HG02840 (cell line): Measurements from ENCODE around the gene SHB.

Experiments used
- ATAC-seq: cut with Tn5 transposase; IDR thresholded peaks from one replicate; pipeline ENCODE4 v1.9.1; 2021; ENCODE audit warnings: mild to moderate bottlenecking, moderate library complexity, moderate number of reproducible peaks; ENCODE audit not compliant: unreplicated experiment, low FRiP score

Gene SHB

DNA sequence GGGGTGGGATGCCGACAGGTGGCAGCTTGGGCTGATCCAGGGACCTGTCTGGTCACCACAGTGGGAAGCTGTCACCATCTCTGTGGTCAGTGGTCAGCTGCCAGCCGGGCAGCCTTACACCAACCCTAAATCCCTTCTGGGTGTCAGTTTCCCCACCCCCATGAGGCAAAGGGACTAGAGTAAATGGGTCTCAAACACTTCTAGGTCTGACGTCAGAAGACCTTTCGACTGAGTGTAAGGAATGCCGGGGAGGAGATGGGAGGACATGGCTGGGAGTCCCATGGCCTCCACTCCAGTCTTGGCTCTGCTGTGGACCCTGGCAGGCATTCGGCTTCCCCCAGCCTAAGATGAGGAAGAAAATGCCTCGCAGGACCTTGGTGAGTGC is 124.8 kb downstream of the SHB start:
- ATAC-seq = no peak

DNA sequence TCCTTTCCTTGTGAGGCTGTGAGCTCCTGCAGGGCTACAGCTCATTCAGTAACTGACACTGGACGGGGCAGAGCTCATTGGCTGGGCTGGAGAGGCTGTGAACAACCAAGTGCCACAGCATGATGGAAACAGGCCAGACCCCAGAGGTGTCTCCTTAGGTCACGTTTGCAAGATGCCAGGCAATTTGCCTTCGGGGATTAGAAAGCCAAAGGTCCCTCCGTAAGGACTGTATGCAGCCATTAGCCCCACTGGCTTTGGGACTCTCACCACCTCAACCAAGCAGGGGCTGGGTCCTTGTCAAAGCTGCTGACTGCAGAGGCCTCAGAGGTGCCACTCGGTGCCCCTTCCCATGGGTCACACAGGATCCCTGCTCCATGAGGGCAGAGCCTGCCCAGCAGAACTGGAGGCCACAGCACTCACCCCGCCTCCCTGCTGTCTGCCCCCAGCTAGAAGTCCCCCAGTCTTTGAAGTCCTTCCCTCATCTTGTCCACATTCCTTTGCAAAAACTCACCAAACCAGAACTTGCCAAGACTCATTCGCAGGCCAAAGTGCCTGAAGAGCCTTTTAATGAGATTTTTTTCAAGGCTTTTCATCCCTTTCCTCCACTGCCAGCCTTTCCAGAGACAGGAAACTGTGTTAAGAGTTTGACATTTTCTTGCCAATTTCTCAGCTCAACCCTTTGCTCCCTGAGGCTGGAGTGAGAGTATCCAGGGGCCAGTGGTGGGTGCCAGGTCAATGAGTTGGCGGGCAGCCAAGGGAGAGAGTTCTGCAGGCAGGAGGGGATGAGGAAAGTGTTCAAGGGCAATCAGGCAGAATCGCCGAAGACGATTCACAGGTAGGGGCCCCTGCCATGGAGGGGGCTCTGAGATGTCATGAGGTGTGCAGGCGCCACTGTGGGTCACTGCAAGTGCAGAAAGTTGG is 125.4 kb downstream of the SHB start:
- ATAC-seq = no peak

DNA sequence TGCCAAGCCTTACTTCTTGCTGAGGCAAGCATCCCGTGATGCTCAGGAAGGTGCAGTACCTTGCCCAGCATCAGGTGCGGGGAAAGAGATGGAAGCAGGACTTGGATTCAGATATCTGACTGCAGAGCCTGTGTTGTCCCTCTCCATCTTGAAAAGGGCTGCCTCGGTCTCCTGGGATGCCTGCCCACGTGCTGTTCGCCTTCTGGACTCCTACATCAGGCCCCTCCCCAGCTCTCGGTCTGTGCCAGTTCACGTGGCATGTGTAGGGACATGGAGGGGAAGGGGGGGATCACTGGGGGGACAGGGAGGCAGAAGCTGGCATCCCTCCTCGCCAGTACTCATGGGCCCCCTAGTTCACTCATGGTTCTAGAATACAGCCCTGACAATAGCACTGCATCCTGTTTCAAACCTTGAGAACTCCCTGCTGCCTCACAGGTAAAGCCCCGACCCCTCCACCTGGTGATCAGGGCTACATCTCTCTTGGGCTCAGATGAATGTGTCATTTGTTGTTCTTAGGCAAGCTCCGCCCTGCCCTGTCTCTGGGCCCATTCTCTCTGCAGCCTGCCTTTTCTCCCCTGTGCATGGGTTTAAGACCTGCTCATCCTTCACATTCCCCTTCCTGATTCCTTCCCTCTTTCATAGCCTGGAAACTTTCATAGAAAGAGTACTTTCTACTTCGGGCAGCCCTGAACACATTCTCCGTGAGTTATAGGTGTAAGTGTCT is 126.2 kb downstream of the SHB start:
- no peak for ATAC-seq

DNA sequence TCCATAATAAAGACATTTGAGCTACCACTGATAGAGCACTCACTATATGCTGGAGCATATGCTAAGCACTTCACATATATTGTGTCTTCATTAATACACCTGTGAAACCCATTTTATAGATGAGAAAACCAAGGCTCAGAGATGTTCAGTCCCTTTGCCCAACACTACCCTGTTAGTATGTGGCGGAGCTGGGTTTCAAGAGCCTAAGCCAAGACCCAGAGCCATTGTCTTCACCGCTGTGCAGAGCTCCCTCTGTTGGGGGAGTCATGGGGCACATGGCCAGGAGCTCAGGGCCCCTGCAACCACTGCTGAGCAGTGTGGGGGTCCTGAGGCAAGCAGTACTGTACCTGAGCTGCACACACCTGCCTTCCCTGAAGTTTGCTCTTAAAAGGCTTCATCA is 127.8 kb downstream of the SHB start:
- ATAC-seq = no peak

DNA sequence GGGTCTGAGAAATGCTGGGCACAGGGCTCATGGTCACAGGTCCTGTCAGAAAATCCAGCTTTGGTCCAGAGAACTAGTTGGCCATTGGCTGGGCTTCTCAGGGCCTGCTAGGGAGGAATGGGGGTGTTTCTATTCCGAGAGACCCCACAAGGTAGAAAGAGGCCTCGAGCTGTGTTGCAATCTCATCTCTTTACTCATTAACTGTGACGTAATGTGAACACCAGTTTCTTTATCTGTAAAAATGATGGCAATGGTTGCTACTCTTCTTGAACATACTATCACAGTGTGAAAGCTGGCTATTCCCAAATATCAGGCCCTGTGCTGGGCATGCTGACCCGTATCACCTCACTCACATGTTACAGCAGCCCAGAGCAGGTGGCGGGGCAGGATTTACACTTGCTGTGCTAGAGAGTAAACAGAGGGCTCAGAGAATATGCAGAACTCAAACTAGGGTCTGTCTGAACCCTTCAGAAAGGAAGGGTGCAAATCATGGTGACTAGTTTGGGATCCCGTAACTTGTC is 129.4 kb downstream of the SHB start:
- no peak for ATAC-seq

DNA sequence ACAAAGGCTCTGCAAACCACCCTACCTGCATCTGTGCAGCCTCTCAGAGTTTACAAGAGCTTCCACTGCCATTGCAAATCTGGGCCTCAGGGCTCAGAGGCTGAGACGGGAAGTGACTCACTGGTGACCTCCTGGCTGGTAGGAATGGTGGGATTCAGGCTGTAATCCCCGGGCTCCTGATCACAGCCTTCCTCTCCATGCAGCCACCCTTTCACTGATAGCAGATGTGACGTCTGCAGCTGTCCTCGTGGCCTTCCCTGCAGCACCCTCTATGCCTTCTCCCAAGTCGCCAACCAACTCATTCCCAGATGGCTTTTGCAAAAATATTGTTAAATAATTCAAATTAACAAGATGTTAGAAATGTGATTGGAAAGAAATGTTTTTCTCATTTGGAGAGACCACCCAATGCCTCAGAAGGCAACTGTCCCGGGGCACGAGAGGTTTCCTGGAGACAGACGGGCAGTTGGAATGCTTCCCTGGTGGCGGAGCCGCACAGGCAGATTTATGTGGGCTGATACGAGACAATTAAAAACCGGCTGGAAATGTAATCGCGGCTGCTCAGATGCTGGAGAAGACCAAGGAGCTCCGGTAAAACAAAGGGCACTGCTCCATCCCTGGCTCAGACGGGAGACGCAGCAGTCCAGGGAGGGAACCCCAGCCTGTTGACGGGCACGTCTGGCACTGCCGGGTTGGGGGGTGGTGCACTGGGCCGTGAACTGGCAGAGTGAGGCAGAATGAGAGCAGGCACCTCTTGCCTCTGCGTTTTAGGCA is 130.7 kb downstream of the SHB start:
- no peak for ATAC-seq

DNA sequence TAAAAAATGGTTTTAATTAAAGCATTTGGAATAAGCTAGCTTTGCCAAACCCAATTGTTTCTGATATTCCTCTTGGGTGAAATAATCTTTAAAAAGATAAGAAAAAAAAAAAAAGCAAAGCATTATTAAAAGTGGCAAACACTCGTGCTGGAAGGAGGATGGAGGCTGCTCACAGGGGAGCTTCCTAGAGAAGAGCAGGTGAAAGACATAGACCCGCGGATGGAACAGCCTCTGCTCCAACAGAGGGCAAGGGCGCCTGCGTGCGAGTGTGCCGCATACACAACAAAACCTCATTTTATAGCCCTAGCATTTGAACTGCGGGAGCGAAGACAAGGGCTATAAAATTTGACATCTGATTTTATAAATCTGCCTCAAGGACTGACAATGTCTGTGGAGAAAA is 131.7 kb downstream of the SHB start:
- ATAC-seq = no peak

DNA sequence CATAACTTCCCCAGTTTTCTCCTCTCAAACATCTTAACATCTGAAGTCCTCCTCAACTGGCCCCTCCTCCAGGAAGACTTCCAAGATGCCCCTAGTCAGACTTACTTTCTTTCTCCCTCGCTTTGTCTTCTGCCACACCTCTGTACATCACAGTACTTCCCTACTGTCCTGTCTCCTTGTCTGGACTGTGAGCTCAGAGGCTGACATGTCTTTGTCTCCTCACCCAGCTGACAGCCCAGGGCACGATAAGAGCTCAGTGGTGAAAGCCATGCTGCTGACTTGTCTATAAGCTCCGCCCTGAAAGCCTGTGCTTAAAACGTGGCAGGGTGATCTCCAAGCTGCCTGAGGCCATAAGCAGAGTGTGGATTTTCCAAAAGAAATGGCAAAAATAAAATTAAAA is 132.1 kb downstream of the SHB start:
- no peak for ATAC-seq

DNA sequence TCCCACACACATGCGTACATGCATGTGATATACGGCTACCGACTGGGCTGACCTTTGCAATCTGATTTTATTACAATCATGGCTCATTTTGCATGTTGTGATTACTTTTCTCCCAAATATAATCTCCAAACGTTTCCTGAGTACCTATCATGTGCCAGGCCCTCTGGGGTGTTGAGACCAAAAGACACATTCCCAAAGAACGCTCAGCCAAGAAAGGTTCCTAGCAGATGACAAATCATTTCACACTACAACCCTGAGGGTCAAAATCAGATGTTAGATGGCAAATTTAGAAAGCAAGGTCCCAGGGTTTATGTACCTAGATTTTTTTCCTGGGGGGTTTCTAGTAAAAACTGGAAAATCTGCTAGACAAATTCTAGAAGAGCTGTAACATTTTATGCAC is 132.7 kb downstream of the SHB start:
- no peak for ATAC-seq

DNA sequence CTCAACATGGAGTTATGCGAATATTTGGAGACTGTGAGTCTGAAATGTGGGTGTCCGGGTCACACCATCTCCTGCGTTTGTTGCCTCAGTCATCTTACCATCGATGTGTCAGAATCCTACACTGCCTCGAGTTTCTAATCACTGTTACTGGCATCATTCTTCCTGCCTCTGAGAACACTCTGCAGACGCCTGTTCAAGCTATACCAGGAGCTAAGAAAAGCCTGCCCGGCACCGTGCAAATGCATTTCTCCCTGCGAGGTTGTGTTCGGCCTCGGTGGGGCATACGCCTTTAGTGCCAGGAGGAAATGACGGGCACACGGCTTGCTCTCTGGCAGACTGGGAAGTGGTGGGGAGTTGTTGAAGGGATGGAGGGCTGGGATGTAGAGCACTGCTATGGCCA is 133.9 kb downstream of the SHB start:
- ATAC-seq = no peak

DNA sequence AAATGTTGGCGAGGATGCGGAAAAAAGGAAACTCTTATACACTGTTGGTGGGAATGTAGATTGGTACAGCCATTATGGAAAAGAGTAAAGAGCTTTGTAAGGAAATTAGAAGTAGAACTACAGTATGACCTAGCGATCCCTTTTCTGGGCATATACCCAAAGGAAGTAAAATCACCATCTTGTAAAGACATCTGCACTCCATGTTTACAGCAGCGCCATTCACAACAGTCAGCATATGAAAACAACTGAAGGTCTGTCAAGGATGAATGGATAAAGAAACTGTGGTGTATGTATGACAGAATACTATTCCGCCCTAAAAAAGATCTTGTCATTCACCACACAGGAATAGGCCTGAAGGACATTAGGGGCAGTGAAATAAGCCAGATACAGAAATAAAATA is 137.4 kb downstream of the SHB start:
- no peak for ATAC-seq

DNA sequence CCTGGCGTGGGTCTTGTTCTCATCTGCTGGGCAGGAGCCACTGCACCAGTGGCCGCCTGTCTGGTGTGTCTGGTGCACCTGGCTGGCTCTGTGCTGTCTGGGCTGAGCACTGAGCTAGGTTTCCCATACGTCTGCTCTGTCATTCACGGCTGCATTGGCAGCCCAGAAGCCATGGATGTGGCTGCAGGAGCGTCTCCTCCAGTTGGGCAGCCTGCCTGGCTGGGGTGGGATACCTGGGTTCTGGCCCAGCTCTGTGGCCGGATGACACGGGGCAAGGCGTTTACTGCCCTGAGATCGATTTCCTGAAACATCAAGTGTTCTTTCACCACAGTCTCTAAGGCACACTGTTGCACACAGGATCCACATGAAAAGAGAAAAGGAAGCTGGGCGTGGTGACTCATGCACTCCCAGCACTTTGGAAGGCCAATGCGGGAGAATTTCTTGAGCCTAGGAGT is 139.6 kb downstream of the SHB start:
- no peak for ATAC-seq

DNA sequence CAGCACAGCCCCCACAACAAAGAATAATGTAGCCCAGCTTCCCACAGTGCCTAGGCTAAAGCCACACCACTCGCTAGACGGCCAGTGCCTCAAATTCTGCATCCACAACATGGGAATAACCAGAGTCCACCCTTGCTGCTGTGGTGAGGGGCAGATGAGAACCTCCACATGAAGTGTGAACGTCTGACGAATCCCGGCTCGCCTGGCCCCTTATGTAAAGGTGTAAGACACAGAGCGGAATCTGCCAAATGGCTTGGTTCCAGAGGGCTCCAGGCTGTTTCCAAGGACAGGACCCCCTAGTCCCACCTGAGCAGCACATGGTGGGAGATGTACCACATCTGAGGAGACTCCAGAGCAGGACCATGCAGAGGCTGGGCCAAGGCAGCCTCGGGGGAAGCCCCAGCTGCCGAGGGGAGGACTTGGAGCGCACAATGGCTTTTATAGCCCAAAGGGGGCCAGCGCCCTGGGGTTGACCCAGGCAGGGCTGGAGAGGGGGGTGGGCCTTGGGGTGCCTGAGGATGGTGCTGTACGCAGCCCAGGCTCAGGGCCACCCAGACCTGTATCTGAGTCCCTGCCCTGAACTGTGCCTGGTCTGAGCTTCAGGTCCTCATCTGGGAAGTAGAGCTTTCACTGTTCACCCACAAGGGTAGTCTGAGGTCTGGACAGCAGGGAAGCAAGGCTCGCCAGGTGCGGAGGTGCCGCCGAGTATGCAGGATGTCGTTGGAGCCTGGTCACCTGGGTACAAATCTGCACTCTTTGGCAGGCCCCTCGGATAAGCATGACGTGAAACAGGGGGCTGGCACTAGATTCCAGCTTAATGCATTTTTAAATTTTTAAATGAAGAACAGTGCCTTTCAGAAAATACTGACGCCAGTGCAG is 140.2 kb downstream of the SHB start:
- ATAC-seq = no peak

DNA sequence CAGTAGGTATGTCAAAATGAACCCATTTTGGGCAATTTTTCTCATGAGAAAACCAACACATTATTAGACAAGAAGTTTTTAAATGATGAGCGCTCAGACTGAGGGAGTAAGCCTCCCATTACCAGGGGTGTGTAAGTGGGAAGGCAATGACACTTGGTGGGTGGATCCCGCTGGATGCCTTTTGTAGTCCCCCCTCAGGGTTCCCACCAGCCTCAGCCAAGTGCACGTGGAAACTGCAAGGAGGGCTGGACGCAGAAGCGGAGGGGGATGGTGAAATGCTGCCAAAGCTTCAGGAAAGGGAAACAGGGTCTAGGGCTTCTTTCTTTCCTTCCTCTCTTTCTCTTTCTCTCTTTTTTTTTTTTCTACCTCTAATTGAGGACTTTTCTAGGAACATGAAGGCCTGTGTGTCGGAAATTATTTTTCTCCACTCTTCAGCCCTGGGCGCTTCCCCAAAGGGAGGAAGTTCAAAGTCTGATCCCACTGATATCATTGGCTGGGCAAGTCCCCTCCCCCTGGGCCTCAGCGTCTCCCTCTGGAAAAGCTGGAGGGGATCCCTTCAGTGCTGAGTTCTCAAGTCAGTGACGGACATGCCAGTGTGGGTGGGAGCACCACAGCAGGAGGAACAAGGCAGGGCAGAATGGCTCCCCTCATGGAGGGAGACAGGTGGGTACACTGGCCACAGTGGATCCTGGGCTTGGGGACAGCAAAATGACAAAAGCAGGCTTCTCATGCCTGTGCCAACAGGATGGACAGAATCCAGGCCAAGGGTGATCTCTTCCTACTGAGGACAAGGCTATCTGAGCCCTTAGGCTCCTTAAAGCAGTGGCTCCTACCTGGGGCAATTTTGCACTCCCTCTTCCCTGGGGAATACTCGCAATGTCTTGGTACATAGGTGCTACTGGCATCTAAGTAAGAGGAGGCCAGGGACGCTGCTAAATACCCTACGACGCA is 141.2 kb downstream of the SHB start:
- no peak for ATAC-seq

DNA sequence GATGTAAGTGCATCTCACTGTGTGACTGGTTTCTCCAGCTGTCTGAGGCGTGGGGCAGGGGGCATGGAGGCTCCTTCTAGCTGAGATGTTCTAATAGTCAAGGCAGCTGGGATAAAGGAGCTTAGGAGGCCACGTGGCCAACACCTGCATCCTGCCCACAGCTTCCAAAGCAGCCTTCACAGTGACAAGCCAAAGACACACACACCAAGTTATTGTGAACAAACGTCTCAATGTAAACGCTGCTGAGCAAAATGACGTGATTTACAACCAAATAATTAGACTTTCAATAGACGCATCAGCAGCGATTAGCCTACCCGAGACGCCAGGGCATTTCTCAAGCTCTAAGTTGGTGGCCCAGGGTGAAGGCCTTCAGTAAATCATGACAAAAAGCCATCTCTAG is 141.9 kb downstream of the SHB start:
- no peak for ATAC-seq

DNA sequence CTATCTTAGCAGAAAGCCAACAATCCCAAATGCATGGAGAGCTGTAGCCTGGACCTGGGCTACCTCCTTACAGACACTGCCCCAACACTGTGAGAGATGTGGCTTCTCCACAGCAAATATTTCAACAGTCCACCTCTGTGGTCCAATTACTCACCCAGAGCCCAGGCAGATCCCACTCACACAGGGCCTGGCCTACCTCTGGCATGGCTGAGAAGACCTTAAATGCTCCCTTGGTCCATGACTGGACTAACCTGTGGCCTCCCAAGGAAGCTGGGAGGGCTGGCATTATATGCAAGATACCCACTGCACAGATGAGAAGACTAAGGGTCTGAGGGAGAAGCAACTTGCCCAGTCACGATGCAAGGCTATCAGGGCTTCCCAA is 142.3 kb downstream of the SHB start:
- ATAC-seq = no peak

DNA sequence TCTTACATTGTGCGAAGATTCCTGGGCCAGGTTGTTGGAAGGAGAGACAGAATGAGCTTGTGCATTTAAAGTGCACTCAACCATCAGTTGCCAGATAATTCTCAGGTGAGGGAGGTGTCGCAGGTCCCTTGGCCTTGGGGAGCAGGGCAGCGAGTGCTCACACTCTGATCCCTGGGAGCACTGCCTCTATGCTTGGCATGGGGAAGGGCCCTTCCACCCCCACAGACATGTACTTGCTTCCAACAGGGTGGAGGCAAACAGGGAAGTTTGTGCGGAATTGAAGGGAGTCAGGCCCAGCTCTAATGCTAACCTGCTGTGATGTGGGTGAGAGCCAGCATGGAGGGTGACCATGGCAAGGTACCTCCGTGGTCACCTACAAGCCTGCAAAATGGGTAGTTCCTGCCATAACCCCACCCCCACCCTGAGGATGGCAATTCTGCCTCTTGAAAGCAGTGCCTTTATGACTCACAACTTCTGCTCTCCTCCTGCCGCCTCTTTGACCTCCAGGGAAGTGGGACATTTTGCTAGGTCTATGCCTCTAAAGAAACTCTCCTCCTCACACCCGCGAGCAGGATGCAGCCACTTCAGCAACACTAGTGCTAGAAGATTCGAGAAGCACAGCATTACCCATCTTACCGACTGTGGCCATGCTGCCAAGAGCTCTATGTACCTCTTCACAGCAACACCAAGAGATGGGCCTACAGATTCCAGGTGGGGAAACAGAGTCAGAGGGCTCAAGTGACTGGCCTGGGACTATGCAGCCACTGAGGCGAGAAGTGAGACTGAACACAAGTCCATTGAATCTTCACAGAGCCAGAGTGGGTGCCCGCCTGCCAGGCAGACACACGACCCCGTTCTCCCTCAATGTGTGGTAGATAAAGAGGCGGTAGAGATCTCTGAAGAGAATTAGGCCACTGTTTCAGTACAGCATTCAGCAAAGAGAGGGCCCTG is 143.0 kb downstream of the SHB start:
- ATAC-seq = no peak

DNA sequence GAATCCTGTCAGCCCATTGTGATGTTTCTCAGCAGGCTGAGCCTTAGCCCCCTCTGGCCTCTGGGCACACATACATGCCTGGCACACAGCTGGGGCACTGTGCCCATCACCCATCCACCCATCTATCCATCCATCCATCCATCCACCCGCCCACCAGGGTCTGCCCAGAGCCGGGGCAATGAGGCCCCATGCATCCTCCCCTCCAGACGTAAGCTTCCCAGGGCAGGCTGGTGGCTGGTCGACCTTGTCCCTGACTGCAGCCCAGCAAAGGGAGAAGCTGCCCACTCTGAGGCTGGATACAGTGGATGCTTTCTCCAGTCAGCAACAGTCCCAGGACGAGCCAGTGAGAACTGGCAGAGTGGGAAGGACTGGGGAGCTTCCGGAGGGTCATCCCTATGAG is 144.0 kb downstream of the SHB start:
- no peak for ATAC-seq
